NB4 (cell line): ENCODE measurements around the gene YIPF1.
A peak's percentile ranks its signal among the peaks of the same experiment; 100 is the strongest.

Experiments
- DNase-seq: peaks from one replicate; pipeline ENCODE4 v3.0.0; 2010; ENCODE audit warnings: low read depth
- H3K4me3 ChIP-seq: one replicate; pipeline ENCODE4 v1.5.1; 2011; ENCODE audit warnings: mild to moderate bottlenecking, low read depth, low read length, moderate library complexity
- CTCF ChIP-seq: IDR thresholded peaks from one replicate; pipeline ENCODE4 v1.5.1; 2012; ENCODE audit warnings: low read depth, low read length
- MAX ChIP-seq: IDR thresholded peaks from 2 replicates; pipeline ENCODE4 v1.6.1; 2011; ENCODE audit warnings: low read depth, low read length
- MYC ChIP-seq: IDR thresholded peaks from 2 replicates; pipeline ENCODE4 v1.6.1; 2011; ENCODE audit warnings: low read depth, low read length
- POLR2A ChIP-seq: IDR thresholded peaks from 2 replicates; pipeline ENCODE4 v1.6.1; 2011; ENCODE audit warnings: mild to moderate bottlenecking; ENCODE audit not compliant: insufficient read length; ENCODE audit errors: extremely low read depth

Gene YIPF1

DNA sequence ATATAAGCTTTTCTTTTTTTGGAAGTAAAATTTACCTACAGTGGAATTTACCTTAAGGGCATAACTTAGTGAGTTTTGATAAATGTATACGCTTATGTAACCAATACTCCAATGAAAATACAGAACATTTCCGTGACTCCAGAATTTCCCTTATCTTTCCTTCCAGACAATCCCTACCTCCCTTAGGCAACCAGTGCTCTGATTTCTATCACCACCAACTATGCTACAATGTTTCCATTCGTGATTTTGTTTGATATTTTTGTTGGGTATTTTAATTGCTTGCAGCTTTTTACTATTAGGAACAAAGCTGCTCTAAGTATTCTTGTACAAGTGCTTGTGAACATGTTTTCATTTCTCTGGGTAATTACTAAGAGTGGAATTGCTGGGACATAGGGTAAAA lies 41.3 kb upstream of the YIPF1 start:
- no peak overlapping the region for H3K4me3 ChIP-seq
- no peak for TF ChIP-seq POLR2A
- TF ChIP-seq MAX: no peak
- TF ChIP-seq CTCF: no peak
- TF ChIP-seq MYC: no peak
- DNase-seq: no peak

DNA sequence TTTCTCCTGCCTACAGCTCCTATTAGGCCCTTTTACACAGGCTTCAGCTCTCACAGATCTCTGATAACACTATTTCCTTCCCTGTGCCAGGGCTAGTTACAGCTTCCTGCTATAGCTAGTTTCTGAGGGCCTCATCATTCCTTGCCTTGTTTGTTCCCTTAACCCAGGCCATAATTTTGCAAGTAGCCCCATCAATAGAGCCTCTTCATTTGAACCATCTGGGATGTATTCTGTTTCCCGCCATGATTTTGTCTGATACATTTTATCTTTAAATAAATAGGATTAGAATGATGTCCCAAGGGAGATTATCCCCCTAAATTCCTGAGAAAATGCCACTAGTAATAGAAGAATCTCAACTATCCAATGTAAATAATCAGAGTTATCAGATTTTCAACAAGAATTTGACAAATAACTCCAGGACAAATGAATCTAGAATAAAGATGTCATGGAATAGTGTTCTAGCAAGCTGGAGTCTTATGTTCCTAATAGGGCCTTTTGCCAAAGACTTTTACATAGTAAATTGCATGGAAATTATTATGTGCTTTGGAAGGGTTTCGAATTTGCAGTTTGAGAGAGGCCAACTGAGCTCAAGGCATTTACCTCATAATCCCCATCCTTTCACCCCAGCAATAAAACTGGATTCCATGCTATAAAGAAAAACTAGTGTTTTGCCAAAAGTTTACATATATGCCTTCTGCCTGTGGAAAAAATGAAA lies 39.8 kb upstream of the YIPF1 start:
- H3K4me3 ChIP-seq: no peak overlapping the region
- no peak for TF ChIP-seq CTCF
- TF ChIP-seq POLR2A: no peak
- TF ChIP-seq MYC: no peak
- no peak for TF ChIP-seq MAX
- no peak for DNase-seq

- no peak overlapping the region for H3K4me3 ChIP-seq
- no peak for TF ChIP-seq CTCF
- no peak for TF ChIP-seq POLR2A
- TF ChIP-seq MAX: no peak
- no peak for TF ChIP-seq MYC
- DNase-seq: no peak
These were observed 37.8 kb upstream of the YIPF1 start for GRCh38 chr1:53927376-53927881.

- no peak for TF ChIP-seq POLR2A
- no peak for TF ChIP-seq MYC
- no peak for TF ChIP-seq CTCF
- TF ChIP-seq MAX: no peak
- H3K4me3 ChIP-seq: no peak overlapping the region
- peak; percentile 45 for DNase-seq
These were observed 30.1 kb upstream of the YIPF1 start for GRCh38 chr1:53919675-53920066.

- TF ChIP-seq CTCF (no peak), POLR2A (no peak), MAX (no peak), MYC (no peak)
- DNase-seq: no peak
- H3K4me3 ChIP-seq: no peak overlapping the region
These were observed 28.7 kb upstream of the YIPF1 start for GRCh38 chr1:53918343-53918742.
